Activated CD4-positive, alpha-beta T cell treated with anti-CD3 and anti-CD28 coated beads, Interleukin-2, amount 50 U/mL, for 1 hour (primary cell): ENCODE results near the gene SPAAR.
"Not testable (repeated sequence)": the region's sequence is repeated elsewhere in the genome, so short reads cannot be mapped to it uniquely, and the experiment has no call there.

Source experiments
- DNase-seq: peaks from one replicate; pipeline ENCODE4 v3.0.0-alpha.2; 2020

The SPAAR gene

DNA sequence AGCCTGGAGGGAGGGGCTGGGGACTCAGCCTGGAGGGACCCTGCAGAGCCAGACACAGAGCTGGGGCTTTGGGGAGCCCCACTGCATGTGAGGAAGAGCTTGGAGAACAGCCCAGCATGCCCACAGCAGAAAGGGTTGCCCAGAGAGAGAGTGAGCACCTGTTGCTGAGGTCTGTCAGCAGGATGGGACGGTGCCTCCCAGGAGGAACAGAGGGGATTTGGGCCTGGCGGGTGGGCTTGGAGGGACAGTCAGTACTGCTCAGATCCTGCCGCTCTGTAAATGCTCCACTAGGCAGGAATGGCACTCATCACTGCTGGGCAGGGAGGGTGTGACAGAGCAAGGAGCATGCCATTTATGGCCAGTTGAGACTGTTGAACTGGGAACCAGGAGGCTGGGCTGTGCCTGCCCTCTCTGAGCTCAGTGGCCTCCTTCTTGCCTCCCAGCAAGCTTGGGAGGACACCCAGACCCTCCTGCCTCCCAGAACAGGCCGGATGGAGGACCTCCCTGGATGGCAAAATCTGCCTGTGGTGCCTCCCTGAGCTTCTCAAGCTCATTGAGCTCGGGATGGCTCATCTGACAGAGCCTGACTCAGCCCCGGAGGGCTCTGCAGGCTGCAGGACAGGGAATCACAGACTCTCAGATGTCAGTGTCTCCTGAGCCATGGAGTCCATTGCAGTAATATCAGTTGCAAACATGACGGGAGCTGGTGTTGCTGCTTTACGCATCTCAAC lies 4.1 kb upstream of the SPAAR start:
- DNase-seq = no peak

DNA sequence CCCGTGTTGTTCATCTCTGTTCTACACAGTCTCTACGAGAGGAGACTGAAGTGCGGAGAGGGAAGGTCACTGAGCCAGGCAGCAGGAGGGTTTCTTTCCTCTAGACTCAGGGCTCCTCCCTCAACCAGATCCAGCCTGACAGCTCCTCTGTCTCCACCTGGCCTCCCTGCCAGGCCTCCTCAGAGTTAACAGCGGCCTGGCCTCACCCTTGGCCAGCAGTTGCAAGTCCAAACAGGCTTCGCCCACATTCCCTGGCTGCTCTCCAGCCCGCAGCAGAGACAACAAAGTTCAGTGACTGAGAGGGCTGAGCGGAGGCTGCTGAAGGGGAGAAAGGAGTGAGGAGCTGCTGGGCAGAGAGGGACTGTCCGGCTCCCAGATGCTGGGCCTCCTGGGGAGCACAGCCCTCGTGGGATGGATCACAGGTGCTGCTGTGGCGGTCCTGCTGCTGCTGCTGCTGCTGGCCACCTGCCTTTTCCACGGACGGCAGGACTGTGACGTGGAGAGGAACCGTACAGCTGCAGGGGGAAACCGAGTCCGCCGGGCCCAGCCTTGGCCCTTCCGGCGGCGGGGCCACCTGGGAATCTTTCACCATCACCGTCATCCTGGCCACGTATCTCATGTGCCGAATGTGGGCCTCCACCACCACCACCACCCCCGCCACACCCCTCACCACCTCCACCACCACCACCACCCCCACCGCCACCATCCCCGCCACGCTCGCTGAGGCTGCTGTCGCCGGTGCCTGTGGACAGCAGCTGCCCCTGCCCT lies 3.2 kb upstream of the SPAAR start, which contains the start of gene HRCT1:
Gene HRCT1 (plus strand): TSS at position 291 of the 768 bp plus-strand sequence. CDS start 86 bp downstream, at position 377.
- DNase-seq = no peak

DNA sequence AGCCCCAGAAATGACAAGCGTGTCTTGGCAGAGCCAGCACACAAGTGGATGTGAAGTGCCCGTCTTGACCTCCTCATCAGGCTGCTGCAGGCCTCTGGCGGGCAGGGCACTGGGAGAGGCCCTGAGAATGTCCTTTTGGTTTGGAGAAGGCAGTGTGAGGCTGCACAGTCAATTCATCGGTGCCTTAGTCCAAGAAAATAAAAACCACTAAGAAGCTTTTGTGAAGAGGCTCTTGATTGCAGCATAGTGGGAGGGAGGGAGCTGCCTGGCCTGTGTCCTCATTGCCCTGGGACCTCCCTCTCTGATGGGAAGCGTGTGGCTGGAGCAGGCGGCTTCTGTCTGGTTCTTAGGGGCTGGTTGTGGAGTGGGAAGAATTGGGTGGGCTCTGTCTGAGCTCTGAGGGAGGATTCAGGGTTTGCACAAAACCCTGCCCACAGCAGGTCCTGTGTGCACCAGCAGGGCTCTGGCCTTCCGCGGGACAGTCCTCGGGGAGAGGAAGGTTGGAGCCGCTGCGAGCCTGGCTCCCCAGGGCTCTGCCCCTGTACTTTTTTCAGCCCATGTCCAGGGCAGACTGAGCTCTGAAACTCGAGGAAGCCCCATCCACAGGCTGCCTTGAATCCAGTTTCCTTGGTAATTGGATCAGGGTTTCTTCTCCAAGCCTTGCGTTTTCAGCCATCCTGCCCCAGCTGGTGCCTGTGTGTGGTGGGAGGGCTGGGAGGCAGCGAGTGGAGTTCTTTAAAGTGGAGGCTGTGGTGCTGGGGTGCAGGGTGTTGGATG lies 2.2 kb upstream of the SPAAR start:
- DNase-seq = no peak

DNA sequence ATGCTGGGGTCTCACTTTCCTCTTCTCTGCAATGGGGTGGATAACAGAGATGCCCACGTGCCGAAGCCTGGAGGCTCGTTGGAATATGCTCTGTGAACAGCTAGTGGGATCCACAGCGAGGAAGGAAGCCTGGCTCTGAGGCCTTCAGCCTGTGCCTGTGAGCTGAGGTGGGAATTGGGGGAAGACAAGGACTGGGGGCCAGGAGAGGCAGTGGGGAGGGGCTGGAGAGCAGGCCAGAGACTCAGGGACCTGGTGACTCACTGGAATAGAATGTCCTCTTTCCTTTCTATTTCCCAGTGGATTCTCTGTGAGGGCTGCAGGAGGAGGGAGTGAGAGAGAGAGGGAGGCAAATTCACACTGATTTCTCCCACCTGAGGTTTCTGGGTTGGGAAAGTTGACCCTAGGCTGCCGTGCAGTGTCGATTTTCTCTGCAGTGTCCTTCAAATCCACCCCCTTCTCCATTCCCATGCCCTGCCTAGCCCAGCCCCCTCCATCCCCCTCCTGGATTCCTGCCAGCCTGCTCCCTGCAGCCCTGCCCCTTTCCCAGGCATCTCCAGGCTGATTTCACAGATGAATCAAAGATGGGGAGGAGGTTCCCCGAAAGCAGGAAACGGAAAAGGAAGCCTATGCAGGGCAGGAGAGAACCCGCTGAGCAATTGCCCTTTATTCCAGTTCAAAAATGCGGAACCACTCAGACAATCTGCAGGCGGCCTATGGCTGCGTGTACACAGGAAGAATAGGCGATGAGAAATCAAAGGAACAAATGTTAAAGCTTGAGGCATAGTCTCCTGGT lies 1.4 kb upstream of the SPAAR start:
- no peak for DNase-seq

DNA sequence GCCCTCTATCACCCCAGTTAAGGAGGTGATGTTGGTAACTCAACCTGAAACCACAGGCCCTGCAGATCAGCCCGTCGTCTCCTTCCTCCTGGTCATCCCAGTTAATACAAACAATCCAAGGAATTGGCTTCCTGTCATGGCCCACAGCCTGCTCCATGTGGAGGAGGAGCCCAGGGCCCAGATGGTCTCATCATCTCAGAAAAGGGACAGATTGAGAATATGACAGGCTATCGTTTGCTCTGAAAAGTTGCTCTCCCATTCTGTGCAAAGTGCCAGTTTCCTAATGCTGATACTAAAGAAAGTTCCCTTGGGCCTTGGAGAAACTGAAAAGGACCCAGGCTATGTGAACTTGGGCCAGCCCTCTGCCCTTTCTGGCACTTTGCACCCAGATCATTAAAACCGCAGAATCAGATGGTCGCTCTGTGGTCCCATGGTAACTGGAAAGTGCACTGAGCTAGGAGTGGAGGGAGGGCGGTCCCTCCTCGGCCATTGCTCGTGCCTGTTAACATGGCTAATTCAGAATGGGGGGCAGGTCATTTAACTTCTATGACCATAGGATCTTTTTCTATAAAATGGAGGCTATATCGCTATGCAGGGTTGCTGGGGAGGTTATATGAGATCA lies 675 bp upstream of the SPAAR start:
- DNase-seq = no peak

DNA sequence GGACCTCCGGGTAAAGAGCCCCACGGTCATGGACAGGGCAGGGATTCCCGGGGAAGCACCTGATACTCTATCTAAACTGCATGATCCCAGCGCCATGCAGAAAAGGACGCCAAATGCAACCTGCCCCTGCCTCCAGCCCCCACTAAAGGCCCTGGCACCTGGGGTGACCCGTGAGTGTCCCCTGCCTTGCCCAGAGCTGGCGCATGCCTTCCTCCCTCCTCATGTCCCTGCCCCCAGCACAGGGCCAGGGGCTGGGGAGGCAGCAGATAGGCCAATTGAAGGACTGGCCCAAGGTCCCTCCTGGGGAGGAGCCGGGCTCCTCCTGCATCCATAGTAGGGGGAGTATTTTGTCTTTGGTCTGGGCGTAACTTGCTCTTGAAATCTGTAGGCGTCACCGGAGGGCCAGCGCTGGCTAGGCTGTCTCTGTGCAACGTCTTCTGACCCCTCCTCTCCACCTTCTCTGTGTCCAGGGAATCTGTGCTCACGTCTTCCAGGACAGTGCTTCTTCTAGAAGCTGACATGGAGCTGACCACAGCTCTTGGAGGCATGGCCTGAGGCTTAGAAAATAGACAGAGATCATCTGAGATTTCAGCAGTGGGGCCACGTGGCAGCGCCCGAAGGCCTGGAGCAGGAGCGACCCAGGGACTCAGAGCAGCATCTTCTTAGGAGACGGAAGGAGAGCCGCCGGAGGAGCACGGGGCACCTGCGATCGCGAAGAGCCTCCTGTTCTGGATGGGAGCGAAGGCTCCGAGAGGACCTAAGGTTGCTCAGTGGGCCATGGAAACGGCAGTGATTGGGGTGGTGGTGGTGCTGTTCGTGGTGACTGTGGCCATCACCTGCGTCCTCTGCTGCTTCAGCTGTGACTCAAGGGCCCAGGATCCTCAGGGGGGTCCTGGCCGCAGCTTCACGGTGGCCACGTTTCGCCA lies 660 bp downstream of the SPAAR start:
- no peak for DNase-seq

DNA sequence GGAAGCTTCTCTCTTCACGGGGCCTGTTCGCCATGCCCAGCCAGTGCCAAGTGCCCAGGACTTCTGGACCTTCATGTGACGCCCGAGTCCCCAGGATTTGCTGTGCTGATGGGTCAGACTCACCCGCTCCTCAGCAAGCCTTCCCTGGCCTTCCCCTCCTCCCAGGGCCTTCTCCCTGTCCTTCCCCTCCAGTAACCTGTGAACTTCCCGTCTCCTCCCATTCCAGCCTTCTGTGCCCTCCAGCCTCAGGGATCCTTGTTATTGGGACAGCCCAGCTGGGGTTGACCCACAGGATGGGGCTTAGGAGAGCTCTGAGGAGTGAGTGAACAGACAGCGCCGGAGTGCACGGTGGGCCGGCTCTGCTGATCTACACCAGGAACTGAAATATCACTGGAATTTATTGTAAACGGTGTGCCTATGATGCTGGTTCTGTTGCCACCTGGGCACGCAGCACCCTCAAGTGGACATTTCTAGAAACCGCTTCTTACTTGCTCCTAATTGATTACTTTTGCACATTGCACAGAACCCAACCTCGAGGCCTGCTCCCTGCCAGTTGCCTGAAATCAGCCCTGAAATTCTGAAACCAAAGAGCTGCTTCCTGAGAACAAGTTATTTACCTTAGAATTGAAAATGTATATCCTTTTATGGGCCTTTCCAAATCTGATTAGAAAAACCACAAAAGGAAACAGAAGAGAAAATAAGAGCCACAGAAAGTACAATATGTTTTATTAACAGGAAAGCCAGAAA lies 1.5 kb downstream of the SPAAR start:
- peak; percentile 41 for DNase-seq

DNA sequence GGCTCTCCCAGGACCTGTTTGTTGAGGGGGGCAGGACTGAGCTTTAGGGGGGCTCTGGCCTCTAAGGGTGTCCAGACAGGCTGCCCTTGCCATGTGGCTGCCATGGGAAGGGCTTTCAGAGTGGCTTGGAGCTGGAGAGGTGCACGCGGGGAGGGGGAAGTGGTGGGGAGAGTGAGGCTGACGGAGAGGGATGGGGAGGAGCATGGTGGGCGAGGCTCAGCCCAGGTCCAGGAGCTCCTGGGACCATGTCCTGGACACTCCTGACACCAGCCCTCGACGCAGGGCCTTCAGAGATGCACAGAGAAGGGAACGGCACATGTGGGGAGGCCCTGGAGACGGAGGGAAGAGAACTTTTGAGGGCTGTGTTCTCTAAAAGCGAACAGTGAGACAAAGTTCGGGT lies 2.4 kb downstream of the SPAAR start:
- no peak for DNase-seq

DNA sequence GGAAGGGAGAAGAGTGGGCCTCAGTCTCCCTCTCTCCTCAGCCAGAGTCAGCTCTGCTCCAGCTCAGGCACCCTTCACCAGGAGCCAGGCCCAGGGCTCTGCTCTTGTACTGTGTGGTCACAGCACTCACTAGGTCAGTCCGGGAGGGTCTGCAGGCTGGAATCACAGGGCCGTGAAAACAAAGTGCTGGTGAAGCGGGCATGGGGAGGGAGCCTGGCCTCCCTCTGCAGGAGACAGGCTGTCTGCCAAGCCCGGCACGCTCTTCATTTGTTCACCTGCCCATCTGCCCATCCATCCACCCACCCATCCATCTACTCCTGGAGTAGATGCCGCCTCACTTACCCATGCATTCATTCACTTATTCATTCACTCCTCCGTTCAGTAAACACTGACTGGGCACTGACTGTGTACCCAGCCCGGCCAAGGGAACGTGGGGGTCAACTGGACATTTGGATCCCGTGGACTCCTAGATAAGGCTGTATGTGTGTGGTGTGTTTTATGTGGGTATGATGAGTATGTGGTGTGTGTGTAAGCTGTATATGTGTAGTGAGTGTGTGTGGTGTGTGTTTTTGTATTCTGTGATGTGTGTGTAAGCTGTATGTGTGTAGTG lies 3.6 kb downstream of the SPAAR start:
- DNase-seq = no peak

DNA sequence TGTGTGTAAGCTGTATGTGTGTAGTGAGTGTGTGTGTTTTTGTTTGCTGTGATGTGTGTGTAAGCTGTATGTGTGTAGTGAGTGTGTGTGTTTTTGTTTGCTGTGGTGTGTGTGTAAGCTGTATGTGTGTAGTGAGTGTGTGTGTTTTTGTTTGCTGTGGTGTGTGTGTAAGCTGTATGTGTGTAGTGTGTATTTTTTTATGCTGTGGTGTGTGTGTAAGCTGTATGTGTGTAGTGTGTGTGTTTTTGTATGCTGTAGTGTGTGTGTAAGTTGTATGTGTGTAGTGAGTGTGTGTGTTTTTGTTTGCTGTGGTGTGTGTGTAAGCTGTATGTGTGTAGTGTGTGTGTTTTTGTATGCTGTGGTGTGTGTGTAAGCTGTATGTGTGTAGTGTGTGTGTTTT lies 4.1 kb downstream of the SPAAR start:
- DNase-seq = not testable (repeated sequence)

DNA sequence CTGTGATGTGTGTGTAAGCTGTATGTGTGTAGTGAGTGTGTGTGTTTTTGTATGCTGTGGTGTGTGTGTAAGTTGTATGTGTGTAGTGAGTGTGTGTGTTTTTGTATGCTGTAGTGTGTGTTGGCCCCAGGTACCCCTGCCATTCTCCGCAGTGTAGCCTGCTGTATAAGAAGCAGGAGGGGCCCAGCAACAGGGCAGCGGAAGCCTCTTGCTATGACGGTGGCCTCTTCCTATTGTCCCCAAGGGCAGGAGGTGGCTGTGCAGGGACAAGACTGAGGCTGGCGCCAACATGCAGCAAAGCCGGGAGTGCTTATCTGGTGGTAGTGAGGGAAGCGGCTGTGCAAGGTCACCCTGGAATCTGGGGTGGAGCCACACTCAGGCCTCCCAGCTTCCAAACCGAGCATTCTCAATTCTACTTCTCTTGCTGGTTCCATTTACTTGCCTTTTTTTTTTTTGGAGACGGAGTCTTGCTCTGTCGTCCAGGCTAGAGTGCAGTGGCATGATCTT lies 5.1 kb downstream of the SPAAR start:
- DNase-seq = no peak

DNA sequence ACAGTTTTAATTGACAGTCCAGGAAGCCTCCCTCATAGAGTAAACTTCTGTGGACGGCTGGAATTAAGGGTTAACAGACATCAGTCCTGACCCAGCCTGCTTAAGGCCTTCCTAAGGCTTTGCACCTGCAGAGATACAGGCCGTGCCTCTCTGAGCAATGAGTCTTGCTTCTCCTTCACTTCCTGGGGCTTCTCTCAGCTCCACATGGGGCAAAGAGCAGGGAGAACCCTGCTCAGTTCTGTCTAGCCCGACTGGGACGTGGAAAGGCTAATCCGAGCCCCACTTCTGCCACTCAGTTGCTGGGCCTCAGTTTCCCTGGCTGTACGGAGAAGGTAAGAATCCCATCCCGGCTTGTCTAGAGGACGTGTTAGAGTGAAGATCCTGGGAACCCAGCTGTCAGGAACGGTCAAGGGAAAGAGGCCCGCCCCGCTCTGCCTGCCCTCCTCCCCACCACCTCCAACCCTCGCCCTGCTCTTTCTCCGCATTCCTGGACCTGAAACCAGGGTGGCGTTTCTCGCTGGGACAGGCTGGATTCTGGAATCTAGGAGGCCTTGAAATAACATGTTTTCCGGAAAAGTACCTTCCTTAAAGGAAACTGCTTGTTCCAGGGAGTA lies 6.5 kb downstream of the SPAAR start:
- DNase-seq = no peak

DNA sequence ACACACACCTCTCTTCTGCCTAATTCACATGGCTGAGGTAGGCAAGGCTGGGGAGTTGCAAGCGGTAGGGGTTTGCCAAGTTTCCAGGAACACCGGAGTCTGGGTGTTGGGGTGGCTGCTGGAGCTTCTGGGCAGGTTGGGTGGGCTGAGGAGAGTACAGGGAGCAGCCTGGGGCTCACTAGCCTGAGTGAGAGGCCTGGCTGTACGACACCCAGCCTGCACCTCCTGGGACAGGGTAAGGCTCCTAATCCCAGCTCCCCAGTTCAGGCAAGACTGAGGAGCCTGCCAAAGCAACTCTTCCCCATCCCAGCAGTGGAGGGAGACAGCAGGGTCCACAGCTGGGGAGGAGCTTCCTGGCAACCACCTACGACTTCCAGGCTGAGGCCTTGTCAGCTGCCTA lies 8.0 kb downstream of the SPAAR start:
- DNase-seq = no peak

DNA sequence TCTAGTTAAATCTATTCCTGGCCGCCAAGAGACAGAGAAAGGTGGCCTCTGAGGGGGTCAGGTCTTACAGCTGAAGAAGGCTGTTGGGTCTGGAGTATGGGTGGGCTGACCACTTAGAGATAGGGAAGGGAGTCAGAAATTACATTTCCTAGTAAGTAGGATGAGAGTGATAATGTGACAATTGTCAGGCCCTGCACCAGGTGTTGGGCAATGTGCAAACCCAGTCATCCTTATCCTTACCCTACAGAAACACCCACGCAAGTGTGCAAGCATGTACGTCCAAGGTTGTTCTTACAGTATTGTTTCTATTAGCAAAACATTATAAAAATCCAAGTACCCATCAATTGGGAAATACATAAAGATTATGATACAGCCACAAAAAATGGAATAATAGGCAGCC lies 9.5 kb downstream of the SPAAR start:
- DNase-seq = no peak

DNA sequence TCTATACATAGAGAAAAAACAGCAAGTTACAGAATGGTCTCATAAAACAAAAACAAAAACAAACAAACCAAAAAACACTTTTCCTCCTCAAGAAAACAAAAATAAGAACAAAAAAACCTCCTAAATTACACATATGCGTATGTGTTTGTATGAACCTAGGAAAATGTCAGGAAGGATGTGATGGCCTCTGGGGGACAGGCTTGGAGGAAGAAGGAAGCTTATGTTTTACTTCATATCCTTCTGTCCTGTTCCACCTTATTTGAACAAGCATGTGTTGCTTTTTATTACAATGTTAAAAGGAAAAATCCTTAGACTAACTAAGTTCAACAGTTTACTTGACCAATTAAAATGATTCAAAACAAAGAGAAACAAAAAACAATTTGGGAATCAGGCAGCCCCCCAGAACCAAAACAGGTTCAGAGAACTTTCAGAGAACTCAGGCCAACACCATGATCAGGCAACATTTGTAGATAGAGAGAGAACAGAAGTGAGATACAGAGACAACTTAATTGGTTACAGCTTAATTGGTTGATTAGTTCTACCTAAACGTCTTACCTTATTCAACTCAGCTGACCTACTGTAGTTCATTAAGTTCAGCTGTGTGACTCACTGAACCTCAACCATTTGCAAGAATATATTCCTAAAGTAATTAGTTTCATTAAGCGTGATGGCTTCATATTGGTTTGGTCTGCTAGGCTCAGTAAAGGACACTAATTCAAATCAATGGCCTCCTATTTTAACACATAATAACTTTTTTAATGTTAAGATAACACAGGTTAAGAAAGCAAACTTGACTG lies 10.1 kb downstream of the SPAAR start:
- no peak for DNase-seq

DNA sequence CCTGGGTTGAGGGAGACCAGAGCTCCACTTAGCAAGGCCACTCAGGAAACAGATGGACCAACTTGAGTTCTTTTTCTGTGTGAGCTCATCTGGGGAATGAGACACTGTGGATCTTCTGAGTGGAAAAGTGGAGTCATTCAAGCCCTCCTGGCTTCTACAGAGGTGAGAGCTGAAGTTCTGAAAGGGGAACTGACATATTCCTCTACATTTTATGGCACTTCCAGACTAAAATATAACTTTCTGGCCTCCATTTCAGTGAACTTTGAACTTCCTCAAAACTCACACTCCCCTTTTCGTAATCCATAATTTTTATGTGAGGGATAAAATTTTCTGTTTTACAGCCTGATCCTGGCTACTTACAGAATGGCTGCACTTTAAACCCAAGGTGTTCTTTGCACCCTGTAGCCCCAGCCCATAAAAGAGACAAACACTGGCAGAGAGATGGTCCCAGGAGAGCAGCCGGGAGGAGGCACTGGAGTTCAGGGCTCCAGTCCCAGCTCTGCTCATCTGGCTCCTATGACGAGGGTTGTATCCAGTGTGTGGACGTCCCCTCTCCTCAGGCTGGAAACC lies 10.8 kb downstream of the SPAAR start:
- DNase-seq = no peak

DNA sequence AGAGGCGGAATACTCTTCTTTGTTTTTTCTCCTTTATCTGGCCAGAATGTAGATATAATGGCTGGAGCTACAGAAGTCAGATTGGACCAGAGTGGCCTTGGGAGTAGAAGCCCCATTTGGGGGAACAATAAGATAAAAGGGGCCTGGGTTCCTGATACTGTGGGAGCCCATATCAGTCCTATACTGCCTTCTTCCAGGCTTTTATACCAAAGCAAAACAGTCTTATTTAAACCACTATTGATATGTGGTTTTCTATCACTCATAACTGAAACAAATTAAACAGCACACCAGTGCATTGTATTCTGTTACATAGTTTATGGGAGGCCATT lies 14.3 kb downstream of the SPAAR start:
- DNase-seq = no peak
